NCI-H82 (cell line): ENCODE results near the gene ISM1.

ENCODE experiments used
- DNase-seq: peaks from one replicate; lab custom pipeline; 2025; lab: John Stamatoyannopoulos, UW

The ISM1 gene

GRCh38 chr20:13313201-13313600 is 92.1 kb downstream of the ISM1 start:
- no peak for DNase-seq

GRCh38 chr20:13317439-13317838 is 96.4 kb downstream of the ISM1 start:
- DNase-seq = no peak

- no peak for DNase-seq
Measured at GRCh38 chr20:13318871-13319521, 97.9 kb downstream of the ISM1 start.

- DNase-seq = no peak
Measured at GRCh38 chr20:13320702-13321101, 99.6 kb downstream of the ISM1 start.

- no peak for DNase-seq
Measured at GRCh38 chr20:13321416-13321815, 100.3 kb downstream of the ISM1 start.

- DNase-seq = no peak
Measured at GRCh38 chr20:13322198-13322597, 101.1 kb downstream of the ISM1 start.

- DNase-seq = no peak
Measured at GRCh38 chr20:13322621-13323020, 101.5 kb downstream of the ISM1 start.

- DNase-seq = peak; percentile 71
Measured at GRCh38 chr20:13325033-13325432, 104.0 kb downstream of the ISM1 start.

GRCh38 chr20:13325796-13326340 is 104.8 kb downstream of the ISM1 start:
- DNase-seq = no peak

GRCh38 chr20:13331536-13331935 is 110.5 kb downstream of the ISM1 start:
- DNase-seq = no peak

GRCh38 chr20:13333036-13333435 is 112.0 kb downstream of the ISM1 start:
- no peak for DNase-seq

- no peak for DNase-seq
Measured at GRCh38 chr20:13333793-13334192, 112.7 kb downstream of the ISM1 start.

- DNase-seq = no peak
Measured at GRCh38 chr20:13336308-13337089, 115.4 kb downstream of the ISM1 start.

- DNase-seq = no peak
Measured at GRCh38 chr20:13337090-13337784, 116.2 kb downstream of the ISM1 start.

GRCh38 chr20:13338097-13338661 is 117.1 kb downstream of the ISM1 start:
- no peak for DNase-seq

- DNase-seq = no peak
Measured at GRCh38 chr20:13338999-13339411, 117.9 kb downstream of the ISM1 start.

GRCh38 chr20:13340088-13340487 is 119.0 kb downstream of the ISM1 start:
- no peak for DNase-seq

GRCh38 chr20:13341737-13342393 is 120.8 kb downstream of the ISM1 start:
- no peak for DNase-seq

- no peak for DNase-seq
Measured at GRCh38 chr20:13342469-13343242, 121.6 kb downstream of the ISM1 start.

GRCh38 chr20:13344671-13345070 is 123.6 kb downstream of the ISM1 start:
- DNase-seq = no peak
